Right atrium auricular region (tissue), 2 donors: Measurements from ENCODE around the gene ATXN8OS. TPM values are rescaled to one million over a fixed set of nuclear protein-coding genes. Genes with fewer than 3 reads are reported as not detected.

ENCODE experiments used
- DNase-seq: peaks from one replicate; pipeline ENCODE4 v3.0.0-alpha.2; 2019; ENCODE audit warnings: low spot score
- H3K27ac ChIP-seq, 2 donors: fragments of 200-600 bp; sonication (generic); 1 replicate in 1 of 2; 2 replicates in 1 of 2; pipeline ENCODE4 v1.5.1; 2016 to 2019
- H3K27me3 ChIP-seq, 2 donors: fragments of 200-600 bp; sonication (generic); one replicate each; pipeline versions ENCODE4 v1.5.1 to v1.6.0; 2017 to 2019
- H3K36me3 ChIP-seq: fragments of 200-600 bp; sonication (generic); one replicate; pipeline ENCODE4 v1.5.1; 2016
- H3K4me1 ChIP-seq, 2 donors: fragments of 200-600 bp; sonication (generic); one replicate each; pipeline versions ENCODE4 v1.5.1 to v1.6.0; 2017 to 2019
- H3K4me3 ChIP-seq, 2 donors: fragments of 200-600 bp; sonication (generic); 1 replicate in 1 of 2; 2 replicates in 1 of 2; pipeline ENCODE4 v1.5.1; 2017 to 2019; ENCODE audit warnings: mild to moderate bottlenecking in 1 of 2, moderate library complexity in 1 of 2
- H3K9me3 ChIP-seq, 2 donors: fragments of 200-600 bp; sonication (generic); one replicate each; pipeline ENCODE4 v1.5.1; 2019
- CTCF ChIP-seq, 2 donors: fragments of 200-600 bp; sonication (generic); IDR thresholded peaks; one replicate each; pipeline ENCODE4 v1.5.1; 2019; ENCODE audit warnings: antibody characterized with exemption in 2 of 2
- total RNA-seq, 2 donors: library from RNA; depleted of rRNA; stranded (reverse); fragments of >200 nt; gene quantifications; one replicate each; pipeline ENCODE4 v1.1.0, GENCODE V29; 2016

Gene ATXN8OS
- total RNA-seq, 2 donors from 2014 or later, result not detected

- H3K36me3 ChIP-seq, result no peaks in the 10 kb centered on the region
- no peak for DNase-seq
These were observed 65.4 kb downstream of the ATXN8OS start for GRCh38 chr13:70172946-70173597.

GRCh38 chr13:70173598-70173959 lies 66.0 kb downstream of the ATXN8OS start:
- DNase-seq, result no peak

More at GRCh38 chr13:70172946-70173597, 65.4 kb downstream of the ATXN8OS start:
- H3K4me3 ChIP-seq, result no peak overlapping the region
- H3K4me1 ChIP-seq, result no peaks in the 10 kb centered on the region
- H3K27me3 ChIP-seq, result no peaks in the 10 kb centered on the region
- H3K27ac ChIP-seq, result no peak overlapping the region
- no peak for TF ChIP-seq CTCF (IDR thresholded peaks at IDR 0.05)
- no peaks in the 10 kb centered on the region for H3K9me3 ChIP-seq

GRCh38 chr13:70178346-70178745 lies 70.7 kb downstream of the ATXN8OS start:
- H3K27me3 ChIP-seq, result no peaks in the 10 kb centered on the region
- no peak overlapping the region for H3K4me3 ChIP-seq
- H3K27ac ChIP-seq, result no peak overlapping the region
- H3K4me1 ChIP-seq, result no peaks in the 10 kb centered on the region
- H3K36me3 ChIP-seq, result no peaks in the 10 kb centered on the region
- no peaks in the 10 kb centered on the region for H3K9me3 ChIP-seq
- no peak for TF ChIP-seq CTCF (IDR thresholded peaks at IDR 0.05)
- DNase-seq, result no peak

More at GRCh38 chr13:70173598-70173959, 66.0 kb downstream of the ATXN8OS start:
- no peak for TF ChIP-seq CTCF (IDR thresholded peaks at IDR 0.05)
- no peaks in the 10 kb centered on the region for H3K9me3 ChIP-seq
- H3K4me1 ChIP-seq, result no peaks in the 10 kb centered on the region
- no peaks in the 10 kb centered on the region for H3K27me3 ChIP-seq
- H3K27ac ChIP-seq, result no peak overlapping the region
- no peak overlapping the region for H3K4me3 ChIP-seq
- H3K36me3 ChIP-seq, result no peaks in the 10 kb centered on the region

Other genes starting within 250 kb of the ATXN8OS start
- not detected for gene KLHL1, start 626 bp downstream of the ATXN8OS start, total RNA-seq